ENCODE data around the gene MTHFD1. TPM values are rescaled to one million over a fixed set of nuclear protein-coding genes. Genes with fewer than 3 reads are reported as not detected.
A peak's percentile ranks its signal among the peaks of the same experiment; 100 is the strongest.

Gene MTHFD1
- total RNA-seq, result 10 to 100 TPM; 34.5 to 54.5 (median 38.6) TPM

GRCh38 chr14:64387782-64388532 is at the start of gene MTHFD1:
MTHFD1 (plus strand) TSS chr14:64388353; CDS start chr14:64388428, 75 bp downstream.
- Histone ChIP-seq H3K9me3 (no peaks in the 10 kb centered on the region), H3K27ac (peak within 1 kb of the TSS; percentile 78 to 96 (median 94)), H3K27me3 (no peaks in the 10 kb centered on the region), H3K36me3 (peaks cover 0 to 14% of the 10 kb centered on the region in 2 donors), H3K4me3 (peak within 1 kb of the TSS; percentile 39 to 74), H3K4me1 (peaks cover 0 to 30% (median 10%) of the 10 kb centered on the region in 3 donors)
- WGBS, 2 donors (ENCODE audit: low coverage in 1 of 2), result 0 to 1% methylated on average over 17 to 32 of the region's 58 CpGs
- ATAC-seq, result peak; percentile 96
- peak in 2 of 4 experiments; percentile 29 to 36 for TF ChIP-seq CTCF (IDR thresholded peaks at IDR 0.05)
- TF ChIP-seq EP300 (IDR thresholded peaks at IDR 0.05), result no peak
- TF ChIP-seq POLR2A (IDR thresholded peaks at IDR 0.05), result peak; percentile 52 to 57
- peak; percentile 77 for TF ChIP-seq POLR2AphosphoS5 (IDR thresholded peaks at IDR 0.05)

GRCh38 chr14:64338616-64339316 is 49.4 kb upstream of the MTHFD1 start:
- 0% methylated on average over 1 to 14 of the region's 49 CpGs for WGBS, 2 donors (ENCODE audit: low coverage in 1 of 2)
- peak; percentile 96 for ATAC-seq
- Histone ChIP-seq H3K27me3 (no peaks in the 10 kb centered on the region), H3K9me3 (peaks cover 0 to 11% (median 0%) of the 10 kb centered on the region in 3 donors), H3K36me3 (no peaks in the 10 kb centered on the region), H3K4me3 (peak overlapping the region; percentile 73 to 83), H3K27ac (peak overlapping the region; percentile 72 to 91 (median 90)), H3K4me1 (peaks cover 0 to 17% (median 0%) of the 10 kb centered on the region in 3 donors)
- TF ChIP-seq CTCF (IDR thresholded peaks at IDR 0.05) (no peak), EP300 (IDR thresholded peaks at IDR 0.05) (no peak), POLR2A (IDR thresholded peaks at IDR 0.05) (peak; percentile 36 to 50), POLR2AphosphoS5 (IDR thresholded peaks at IDR 0.05) (peak; percentile 77)

GRCh38 chr14:64340560-64341196 is 47.5 kb upstream of the MTHFD1 start:
- H3K4me3 ChIP-seq, result no peak overlapping the region
- H3K4me1 ChIP-seq, result peaks cover 0 to 17% (median 0%) of the 10 kb centered on the region in 3 donors
- H3K27ac ChIP-seq, result no peak overlapping the region
- ATAC-seq, result no peak
- H3K27me3 ChIP-seq, result no peaks in the 10 kb centered on the region
- WGBS, 2 donors (ENCODE audit: low coverage in 1 of 2), result 94 to 97% methylated on average over 7 to 8 of the region's 8 CpGs
- H3K36me3 ChIP-seq, result no peaks in the 10 kb centered on the region
- H3K9me3 ChIP-seq, result peaks cover 0 to 11% (median 0%) of the 10 kb centered on the region in 3 donors
- TF ChIP-seq EP300 (IDR thresholded peaks at IDR 0.05), result no peak
- TF ChIP-seq POLR2A (IDR thresholded peaks at IDR 0.05), result no peak
- TF ChIP-seq POLR2AphosphoS5 (IDR thresholded peaks at IDR 0.05), result no peak
- TF ChIP-seq CTCF (IDR thresholded peaks at IDR 0.05), result no peak

- Histone ChIP-seq H3K4me1 (no peaks in the 10 kb centered on the region), H3K4me3 (no peak overlapping the region), H3K27me3 (no peaks in the 10 kb centered on the region), H3K36me3 (no peaks in the 10 kb centered on the region), H3K9me3 (no peaks in the 10 kb centered on the region), H3K27ac (no peak overlapping the region)
- TF ChIP-seq EP300 (IDR thresholded peaks at IDR 0.05) (no peak), POLR2AphosphoS5 (IDR thresholded peaks at IDR 0.05) (no peak), POLR2A (IDR thresholded peaks at IDR 0.05) (no peak), CTCF (IDR thresholded peaks at IDR 0.05) (no peak)
- 94% methylated on average over 3 of the region's 3 CpGs; no CpG with 5 or more reads in 1 of the 2 donors for WGBS, 2 donors (ENCODE audit: low coverage in 1 of 2)
- no peak for ATAC-seq
These were observed 40.4 kb upstream of the MTHFD1 start for GRCh38 chr14:64347748-64348147.

Data from gastroesophageal sphincter (tissue), 4 donors.